Measurements from ENCODE around the gene TMCC3.

DNA sequence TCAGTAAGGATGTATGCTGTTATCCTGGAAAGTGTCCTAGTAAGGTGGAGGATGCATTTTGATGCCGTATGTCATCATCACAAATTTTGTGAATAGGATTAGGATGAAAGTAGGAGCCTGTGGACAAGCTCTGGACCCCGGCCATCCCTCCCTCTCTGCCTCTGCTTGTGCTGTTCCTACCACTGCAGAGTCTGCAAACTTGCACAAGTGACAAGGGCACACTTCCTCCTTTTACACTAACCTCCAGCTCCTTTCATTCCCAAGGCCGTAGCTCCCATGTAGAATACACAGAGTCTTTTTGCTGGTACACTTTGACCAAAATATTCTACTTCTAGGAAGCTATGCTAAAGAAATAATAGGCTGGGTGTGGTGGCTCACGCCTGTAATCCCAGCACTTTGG, 13.3 kb upstream of the TMCC3 start:
- TF ChIP-seq, protein P1, sequence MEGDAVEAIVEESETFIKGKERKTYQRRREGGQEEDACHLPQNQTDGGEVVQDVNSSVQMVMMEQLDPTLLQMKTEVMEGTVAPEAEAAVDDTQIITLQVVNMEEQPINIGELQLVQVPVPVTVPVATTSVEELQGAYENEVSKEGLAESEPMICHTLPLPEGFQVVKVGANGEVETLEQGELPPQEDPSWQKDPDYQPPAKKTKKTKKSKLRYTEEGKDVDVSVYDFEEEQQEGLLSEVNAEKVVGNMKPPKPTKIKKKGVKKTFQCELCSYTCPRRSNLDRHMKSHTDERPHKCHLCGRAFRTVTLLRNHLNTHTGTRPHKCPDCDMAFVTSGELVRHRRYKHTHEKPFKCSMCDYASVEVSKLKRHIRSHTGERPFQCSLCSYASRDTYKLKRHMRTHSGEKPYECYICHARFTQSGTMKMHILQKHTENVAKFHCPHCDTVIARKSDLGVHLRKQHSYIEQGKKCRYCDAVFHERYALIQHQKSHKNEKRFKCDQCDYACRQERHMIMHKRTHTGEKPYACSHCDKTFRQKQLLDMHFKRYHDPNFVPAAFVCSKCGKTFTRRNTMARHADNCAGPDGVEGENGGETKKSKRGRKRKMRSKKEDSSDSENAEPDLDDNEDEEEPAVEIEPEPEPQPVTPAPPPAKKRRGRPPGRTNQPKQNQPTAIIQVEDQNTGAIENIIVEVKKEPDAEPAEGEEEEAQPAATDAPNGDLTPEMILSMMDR (conservative IDR thresholded peaks at IDR 0.05 in 1 of 2, IDR thresholded peaks at IDR 0.05 in 1 of 2; ENCODE audit: extremely low read depth in 1 of 2, insufficient read depth in 1 of 2, low read depth in 1 of 2, low read length in 2 of 2) = no peak
- TF ChIP-seq EZH2 (IDR thresholded peaks at IDR 0.05; ENCODE audit: borderline replicate concordance, low read length) = no peak

Measured in mammary epithelial cell (primary cell).